Measurements from ENCODE around the gene ANKRD6.

GRCh38 chr6:89590133-89590532 is 157.2 kb downstream of the ANKRD6 start:
- TF ChIP-seq CTCF (IDR thresholded peaks at IDR 0.05) (no peak), POLR2A (IDR thresholded peaks at IDR 0.05) (no peak)

All from heart left ventricle (tissue), 13 donors.